ENCODE data around the gene LAIR2.

Gene LAIR2

DNA sequence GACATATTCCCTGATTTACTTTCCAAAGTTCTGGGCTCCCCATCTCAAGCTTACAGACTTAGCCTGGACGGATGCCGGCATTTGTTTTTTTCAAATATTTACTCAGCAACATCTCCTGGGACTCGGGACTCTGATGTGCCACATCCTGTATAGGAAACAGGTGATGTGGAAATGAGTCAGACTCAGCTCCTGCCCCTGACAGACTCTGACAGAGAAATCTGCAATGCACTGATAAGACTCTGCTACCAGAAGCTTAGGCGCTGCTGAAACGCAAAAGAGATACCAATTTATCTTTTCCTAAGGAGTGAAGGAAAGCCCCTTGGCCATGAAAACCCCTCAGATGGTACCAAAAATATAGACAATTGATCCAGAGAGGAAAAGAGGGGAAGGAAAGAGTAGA is 16.2 kb downstream of the LAIR2 start:
- no peaks in the 10 kb centered on the region for H3K27me3 ChIP-seq (ENCODE audit: low read depth)
- H3K4me1 ChIP-seq = no peaks in the 10 kb centered on the region
- DNase-seq (ENCODE audit: low spot score in 2 of 2) = no peak
- H3K4me3 ChIP-seq = no peak overlapping the region
- H3K36me3 ChIP-seq (replicated peaks) = no peaks in the 10 kb centered on the region
- H3K9me3 ChIP-seq = no peaks in the 10 kb centered on the region
- in situ Hi-C loops (cut with MboI; ENCODE audit: low sequenced_read_pairs) = no loop called here

DNA sequence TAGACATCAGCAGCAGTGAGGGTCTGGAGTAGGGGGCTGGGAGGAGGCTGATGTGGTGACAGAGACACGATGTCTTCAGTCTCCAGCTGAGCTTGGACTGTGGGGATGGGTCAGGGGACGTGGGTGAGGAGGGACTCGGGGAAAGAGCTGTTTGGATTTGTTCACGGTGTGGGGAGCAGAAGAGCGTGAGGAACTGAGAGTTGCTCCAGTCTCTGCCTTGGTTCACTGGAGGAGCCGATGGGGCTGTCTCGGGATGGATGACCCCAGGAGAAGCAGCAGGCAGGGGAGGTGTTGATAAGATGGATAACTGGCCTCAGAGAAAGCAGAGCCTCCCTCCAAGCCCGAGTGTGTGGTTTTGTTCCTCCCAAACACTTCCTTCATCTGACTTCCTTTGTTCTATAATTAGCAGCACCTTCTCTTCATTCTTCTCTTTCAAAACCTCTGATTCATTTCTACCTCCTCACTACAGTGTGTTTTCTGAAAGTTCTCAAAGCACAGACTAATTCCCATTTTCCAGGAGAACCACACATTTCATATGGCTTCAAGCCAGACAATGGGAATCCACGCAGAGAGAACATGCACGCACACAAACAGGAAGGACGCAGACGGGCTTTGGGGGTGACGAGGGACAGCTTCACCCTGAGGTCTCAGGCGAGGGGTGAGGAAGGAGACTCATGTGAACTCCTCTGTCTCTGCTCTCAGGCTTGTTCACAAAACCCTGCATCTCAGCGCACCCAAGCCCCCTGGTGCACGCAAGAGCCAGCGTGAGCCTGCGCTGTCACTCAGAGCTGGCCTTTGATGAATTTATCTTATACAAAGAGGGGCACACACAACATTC is 18.6 kb downstream of the LAIR2 start:
- Histone ChIP-seq H3K4me1 (no peaks in the 10 kb centered on the region), H3K9me3 (no peaks in the 10 kb centered on the region), H3K27me3 (ENCODE audit: low read depth) (no peaks in the 10 kb centered on the region), H3K4me3 (no peak overlapping the region), H3K36me3 (replicated peaks) (no peaks in the 10 kb centered on the region)
- no peak for DNase-seq (ENCODE audit: low spot score in 2 of 2)
- in situ Hi-C loops (cut with MboI; ENCODE audit: low sequenced_read_pairs) = no loop called here

DNA sequence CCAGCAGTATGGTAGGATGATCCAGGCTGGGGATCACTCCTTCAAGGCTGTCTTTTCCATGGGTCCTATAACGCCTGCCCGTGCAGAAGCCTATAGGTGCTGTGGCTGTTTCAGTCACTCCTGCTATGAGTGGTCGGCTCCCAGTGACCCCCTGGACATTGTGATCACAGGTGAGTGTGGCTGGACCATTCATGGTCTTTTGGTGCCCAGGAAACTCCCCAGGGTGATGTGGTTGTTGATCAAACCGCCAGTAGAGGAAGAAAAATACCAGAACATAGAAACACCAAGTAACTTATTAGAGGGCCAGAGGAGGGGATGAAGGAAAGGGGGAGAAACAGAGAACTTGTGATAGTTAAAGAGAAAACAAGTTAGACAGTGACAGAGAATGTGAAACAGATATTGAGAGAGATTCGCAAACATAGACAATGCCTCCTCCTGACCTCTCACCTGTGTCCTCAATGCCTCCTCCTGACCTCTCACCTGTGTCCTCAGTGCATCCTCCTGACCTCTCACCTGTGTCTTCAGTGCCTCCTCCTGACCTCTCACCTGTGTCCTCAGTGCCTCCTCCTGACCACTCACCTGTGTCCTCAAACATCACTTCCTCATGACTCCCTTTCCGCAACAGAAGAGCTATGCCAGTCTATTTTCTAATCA is 19.4 kb downstream of the LAIR2 start:
- no peaks in the 10 kb centered on the region for H3K36me3 ChIP-seq (replicated peaks)
- H3K4me3 ChIP-seq = no peak overlapping the region
- DNase-seq (ENCODE audit: low spot score in 2 of 2) = no peak
- in situ Hi-C loops (cut with MboI; ENCODE audit: low sequenced_read_pairs) = no loop called here
- no peaks in the 10 kb centered on the region for H3K4me1 ChIP-seq
- H3K27me3 ChIP-seq (ENCODE audit: low read depth) = no peaks in the 10 kb centered on the region
- H3K9me3 ChIP-seq = no peaks in the 10 kb centered on the region

DNA sequence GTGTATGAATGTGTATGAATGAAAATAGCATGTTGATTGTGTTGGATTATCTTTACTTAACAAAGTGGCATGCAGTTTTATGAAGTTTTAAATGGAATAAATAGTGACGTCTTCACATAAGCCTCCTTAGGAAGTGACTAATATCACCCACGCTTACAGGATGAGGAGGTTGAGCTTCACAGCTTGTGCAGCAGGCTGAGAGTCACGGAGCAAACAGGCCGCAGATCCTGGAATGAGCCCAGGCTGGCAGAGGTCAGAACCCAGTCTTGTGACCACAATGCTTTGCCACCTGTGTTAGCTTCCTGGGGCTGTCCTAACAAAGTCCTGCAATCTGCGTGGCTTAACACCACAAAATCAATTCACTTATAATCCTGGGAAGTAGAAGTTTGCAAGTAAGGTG is 20.8 kb downstream of the LAIR2 start:
- Histone ChIP-seq H3K27me3 (ENCODE audit: low read depth) (no peaks in the 10 kb centered on the region), H3K4me3 (no peak overlapping the region), H3K36me3 (replicated peaks) (no peaks in the 10 kb centered on the region), H3K4me1 (no peaks in the 10 kb centered on the region), H3K9me3 (no peaks in the 10 kb centered on the region)
- in situ Hi-C loops (cut with MboI; ENCODE audit: low sequenced_read_pairs) = no loop called here
- DNase-seq (ENCODE audit: low spot score in 2 of 2) = no peak

DNA sequence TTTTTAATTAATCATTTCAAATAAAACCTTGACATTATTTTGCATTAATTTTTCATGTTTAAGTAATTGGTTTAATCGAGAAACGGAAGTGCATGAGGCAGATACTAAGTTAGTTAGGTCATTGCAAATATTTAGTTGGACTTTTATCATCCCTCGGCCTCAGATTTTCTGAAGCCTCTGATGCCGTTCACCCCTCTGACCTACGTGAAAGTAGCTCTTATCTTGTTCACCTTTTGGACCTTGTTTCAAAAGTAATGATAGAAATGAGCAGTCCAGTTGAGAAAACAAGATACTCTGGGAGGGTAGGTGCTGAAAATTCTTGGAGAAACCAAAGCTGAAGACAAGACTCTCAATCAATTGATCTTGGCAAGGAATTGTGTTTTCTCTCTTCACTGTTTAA is 23.0 kb downstream of the LAIR2 start:
- no peaks in the 10 kb centered on the region for H3K4me1 ChIP-seq
- H3K36me3 ChIP-seq (replicated peaks) = no peaks in the 10 kb centered on the region
- DNase-seq (ENCODE audit: low spot score in 2 of 2) = no peak
- in situ Hi-C loops (cut with MboI; ENCODE audit: low sequenced_read_pairs) = no loop called here
- no peaks in the 10 kb centered on the region for H3K9me3 ChIP-seq
- H3K27me3 ChIP-seq (ENCODE audit: low read depth) = no peaks in the 10 kb centered on the region
- no peak overlapping the region for H3K4me3 ChIP-seq

DNA sequence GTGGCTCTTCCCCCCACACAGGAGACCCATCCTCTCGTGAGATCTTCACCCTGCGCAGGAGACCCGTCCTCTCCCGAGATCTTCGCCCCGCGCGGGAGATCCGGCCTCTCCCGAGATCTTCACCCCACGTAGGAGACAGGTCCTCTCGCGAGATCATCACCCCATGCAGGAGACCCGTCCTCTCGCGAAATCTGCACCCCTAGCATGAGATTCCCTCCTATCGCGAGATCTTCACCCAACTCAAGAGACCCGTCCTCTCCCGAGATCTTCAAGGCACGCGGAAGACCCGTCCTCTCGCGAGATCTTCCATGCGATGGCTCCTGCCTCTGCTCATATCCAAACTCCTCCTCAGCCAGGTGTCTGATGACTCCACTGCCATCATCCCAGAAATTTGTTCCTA is 24.3 kb downstream of the LAIR2 start:
- H3K36me3 ChIP-seq (replicated peaks) = no peaks in the 10 kb centered on the region
- H3K4me3 ChIP-seq = no peak overlapping the region
- in situ Hi-C loops (cut with MboI; ENCODE audit: low sequenced_read_pairs) = no loop called here
- no peaks in the 10 kb centered on the region for H3K9me3 ChIP-seq
- H3K4me1 ChIP-seq = no peaks in the 10 kb centered on the region
- no peak for DNase-seq (ENCODE audit: low spot score in 2 of 2)
- no peaks in the 10 kb centered on the region for H3K27me3 ChIP-seq (ENCODE audit: low read depth)

DNA sequence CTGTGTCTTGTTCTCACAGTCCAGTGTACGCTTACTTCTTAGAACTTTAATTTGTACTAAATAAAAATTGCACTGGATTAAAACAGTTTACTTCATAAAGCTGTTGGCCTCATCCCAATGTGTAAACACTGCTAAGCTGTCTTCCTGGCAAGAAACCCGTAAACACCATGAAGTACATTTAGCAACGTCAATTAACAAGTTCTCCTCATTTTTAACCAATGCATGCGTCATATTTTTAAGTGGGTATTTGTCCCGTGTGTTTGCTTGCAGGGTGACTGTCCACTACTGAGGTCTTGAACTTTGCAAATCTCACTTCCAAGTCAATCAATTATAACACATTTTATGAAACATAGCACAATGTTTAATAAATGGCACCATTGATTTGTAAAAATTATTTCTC is 28.2 kb downstream of the LAIR2 start:
- H3K9me3 ChIP-seq = no peaks in the 10 kb centered on the region
- no peaks in the 10 kb centered on the region for H3K36me3 ChIP-seq (replicated peaks)
- in situ Hi-C loops (cut with MboI; ENCODE audit: low sequenced_read_pairs) = no loop called here
- no peak for DNase-seq (ENCODE audit: low spot score in 2 of 2)
- H3K27me3 ChIP-seq (ENCODE audit: low read depth) = no peaks in the 10 kb centered on the region
- H3K4me3 ChIP-seq = no peak overlapping the region
- H3K4me1 ChIP-seq = no peaks in the 10 kb centered on the region

DNA sequence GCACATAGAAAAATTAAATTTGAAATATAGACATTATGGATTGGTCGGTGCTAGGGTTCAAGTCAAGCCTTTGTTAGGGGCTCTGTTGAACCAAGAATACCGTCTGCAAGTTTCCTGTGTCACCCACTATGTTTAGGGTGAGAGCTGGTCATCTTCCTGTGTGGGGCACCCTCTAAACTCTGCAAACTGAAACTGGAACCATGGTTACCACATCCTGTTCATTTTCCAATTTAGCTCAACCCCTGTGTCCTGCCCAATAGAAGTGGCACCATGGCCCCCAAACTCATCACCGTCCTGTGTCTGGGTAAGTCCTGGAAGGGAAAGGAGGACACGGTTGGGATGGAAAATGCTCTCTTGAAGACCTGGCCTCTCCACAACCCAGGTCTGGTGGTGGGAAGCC is 29.9 kb downstream of the LAIR2 start:
- Histone ChIP-seq H3K27me3 (ENCODE audit: low read depth) (no peaks in the 10 kb centered on the region), H3K36me3 (replicated peaks) (no peaks in the 10 kb centered on the region), H3K4me1 (no peaks in the 10 kb centered on the region), H3K4me3 (no peak overlapping the region), H3K9me3 (no peaks in the 10 kb centered on the region)
- no peak for DNase-seq (ENCODE audit: low spot score in 2 of 2)
- in situ Hi-C loops (cut with MboI; ENCODE audit: low sequenced_read_pairs) = no loop called here

DNA sequence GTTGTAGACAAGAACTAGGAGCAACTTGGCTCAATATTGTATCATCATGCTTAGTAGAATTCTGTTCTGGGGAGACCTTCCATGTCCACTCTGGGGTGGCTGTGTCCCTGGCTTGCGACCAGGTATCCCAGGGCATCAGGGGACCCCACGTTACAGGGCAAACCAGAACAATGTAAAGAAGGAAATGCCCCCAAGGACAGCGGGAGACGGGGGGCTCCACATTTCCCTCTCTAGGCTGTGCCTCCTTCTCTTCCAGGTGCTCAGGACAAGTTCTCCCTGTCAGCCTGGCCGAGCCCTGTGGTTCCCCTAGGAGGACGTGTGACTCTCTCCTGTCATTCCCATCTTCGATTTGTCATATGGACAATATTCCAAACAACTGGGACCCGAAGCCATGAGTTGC is 30.8 kb downstream of the LAIR2 start:
- in situ Hi-C loops (cut with MboI; ENCODE audit: low sequenced_read_pairs) = no loop called here
- DNase-seq (ENCODE audit: low spot score in 2 of 2) = no peak
- Histone ChIP-seq H3K36me3 (replicated peaks) (no peaks in the 10 kb centered on the region), H3K27me3 (ENCODE audit: low read depth) (no peaks in the 10 kb centered on the region), H3K4me1 (no peaks in the 10 kb centered on the region), H3K9me3 (no peaks in the 10 kb centered on the region), H3K4me3 (no peak overlapping the region)

DNA sequence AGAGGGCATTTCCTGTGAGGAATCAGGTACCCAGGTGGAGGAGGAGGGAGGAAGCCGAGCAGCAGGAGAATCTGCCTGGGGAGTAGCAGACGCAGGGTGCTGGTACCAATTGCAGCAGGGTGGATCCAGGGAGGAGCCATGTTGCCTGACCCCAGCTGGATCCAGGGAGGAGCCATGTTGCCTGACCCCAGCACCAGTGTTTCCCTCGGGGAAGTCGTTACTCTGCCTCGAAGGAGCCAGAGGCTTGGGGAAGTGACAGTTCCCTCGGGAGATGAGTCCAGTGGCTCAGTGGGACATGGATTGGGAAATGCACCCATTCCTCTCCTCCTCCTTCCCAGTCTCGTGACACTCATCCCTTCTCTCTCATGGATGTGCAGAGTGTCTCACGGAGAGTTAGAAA is 31.5 kb downstream of the LAIR2 start:
- no peak overlapping the region for H3K4me3 ChIP-seq
- no peak for DNase-seq (ENCODE audit: low spot score in 2 of 2)
- no peaks in the 10 kb centered on the region for H3K27me3 ChIP-seq (ENCODE audit: low read depth)
- in situ Hi-C loops (cut with MboI; ENCODE audit: low sequenced_read_pairs) = no loop called here
- no peaks in the 10 kb centered on the region for H3K9me3 ChIP-seq
- H3K36me3 ChIP-seq (replicated peaks) = no peaks in the 10 kb centered on the region
- no peaks in the 10 kb centered on the region for H3K4me1 ChIP-seq

DNA sequence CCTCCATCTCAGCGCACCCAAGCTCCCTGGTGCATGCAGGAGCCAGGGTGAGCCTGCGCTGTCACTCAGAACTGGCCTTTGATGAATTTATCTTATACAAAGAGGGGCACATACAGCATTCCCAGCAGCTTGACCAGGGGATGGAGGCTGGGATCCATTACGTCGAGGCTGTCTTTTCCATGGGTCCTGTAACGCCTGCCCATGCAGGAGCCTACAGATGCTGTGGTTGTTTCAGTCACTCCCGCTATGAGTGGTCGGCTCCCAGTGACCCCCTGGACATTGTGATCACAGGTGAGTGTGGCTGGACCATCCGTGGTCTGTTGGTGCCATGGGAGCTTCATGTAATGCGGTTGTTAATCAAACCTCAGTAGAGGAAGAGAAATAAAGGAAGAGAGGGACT is 33.0 kb downstream of the LAIR2 start:
- in situ Hi-C loops (cut with MboI; ENCODE audit: low sequenced_read_pairs) = no loop called here
- DNase-seq (ENCODE audit: low spot score in 2 of 2) = no peak
- H3K27me3 ChIP-seq (ENCODE audit: low read depth) = no peaks in the 10 kb centered on the region

DNA sequence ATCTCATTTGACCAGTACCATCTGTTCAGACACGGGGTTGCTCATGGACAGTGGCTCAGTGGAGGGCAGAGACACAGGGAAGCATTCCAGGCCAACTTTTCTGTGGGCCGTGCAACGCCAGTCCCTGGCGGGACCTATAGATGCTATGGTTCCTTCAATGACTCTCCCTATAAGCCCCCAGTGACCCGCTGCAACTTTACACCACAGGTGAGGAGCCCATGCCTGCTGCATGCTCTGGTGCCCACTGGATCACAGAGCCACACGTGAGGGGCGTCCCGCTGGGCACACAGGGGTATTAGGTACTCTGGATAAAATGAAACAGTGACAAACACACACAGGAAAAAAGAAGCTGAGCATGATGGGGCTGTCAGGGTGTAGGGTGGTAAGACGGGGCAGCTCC is 34.3 kb downstream of the LAIR2 start:
- Histone ChIP-seq H3K27me3 (ENCODE audit: low read depth) (no peaks in the 10 kb centered on the region), H3K9me3 (no peaks in the 10 kb centered on the region)

More for the DNA sequence above, 33.0 kb downstream of the LAIR2 start:
- Histone ChIP-seq H3K36me3 (replicated peaks) (no peaks in the 10 kb centered on the region), H3K4me3 (no peak overlapping the region), H3K4me1 (no peaks in the 10 kb centered on the region), H3K9me3 (no peaks in the 10 kb centered on the region)

DNA sequence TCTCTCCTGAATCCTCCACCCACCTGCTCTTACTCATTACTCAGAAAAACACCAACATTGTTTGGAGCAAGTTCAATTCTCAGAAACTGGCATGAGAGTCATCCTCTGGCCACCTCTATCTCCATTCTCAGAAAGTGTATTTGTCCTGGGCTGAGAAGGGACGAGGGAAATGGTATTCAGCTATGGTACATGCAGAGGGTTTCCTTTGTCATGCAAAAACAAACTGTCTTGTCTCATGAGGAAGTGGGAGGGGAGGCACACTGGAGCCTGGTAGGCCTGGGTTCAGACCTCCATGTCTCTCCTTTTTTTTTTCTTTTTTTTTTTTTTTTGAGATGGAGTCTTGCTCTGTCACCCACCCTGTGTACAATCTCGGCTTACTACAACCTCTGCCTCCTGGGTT is 39.1 kb downstream of the LAIR2 start:
- in situ Hi-C loops (cut with MboI; ENCODE audit: low sequenced_read_pairs) = no loop called here

More for the DNA sequence above, 34.3 kb downstream of the LAIR2 start:
- no peaks in the 10 kb centered on the region for H3K36me3 ChIP-seq (replicated peaks)
- H3K4me1 ChIP-seq = no peaks in the 10 kb centered on the region
- no peak overlapping the region for H3K4me3 ChIP-seq
- no peak for DNase-seq (ENCODE audit: low spot score in 2 of 2)
- in situ Hi-C loops (cut with MboI; ENCODE audit: low sequenced_read_pairs) = no loop called here

DNA sequence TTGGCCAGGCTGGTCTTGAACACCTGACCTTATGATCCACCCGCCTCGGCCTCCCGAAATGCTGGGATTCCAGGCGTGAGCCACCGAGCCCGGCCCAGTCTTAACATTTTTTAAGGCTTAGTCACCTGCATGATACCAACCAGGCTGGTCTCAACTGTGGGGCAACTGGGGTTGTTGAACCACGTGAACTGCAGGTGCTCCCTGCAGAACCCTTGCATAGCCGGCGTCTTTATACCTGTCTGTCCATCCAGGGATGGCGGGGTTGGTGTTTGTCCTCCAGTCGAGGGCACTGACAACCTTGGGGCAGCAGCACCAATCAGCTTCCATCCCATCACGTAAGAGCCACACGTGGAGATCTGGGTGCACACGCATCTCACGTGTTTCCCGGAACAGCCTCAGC is 46.2 kb downstream of the LAIR2 start:
- Histone ChIP-seq H3K9me3 (no peaks in the 10 kb centered on the region; the same call in 1 of the 2 replicates), H3K36me3 (replicated peaks) (no peaks in the 10 kb centered on the region), H3K4me1 (no peaks in the 10 kb centered on the region), H3K27me3 (ENCODE audit: low read depth) (no peaks in the 10 kb centered on the region), H3K4me3 (no peak overlapping the region)
- in situ Hi-C loops (cut with MboI; ENCODE audit: low sequenced_read_pairs) = no loop called here
- no peak for DNase-seq (ENCODE audit: low spot score in 2 of 2)

More for the DNA sequence above, 39.1 kb downstream of the LAIR2 start:
- Histone ChIP-seq H3K36me3 (replicated peaks) (no peaks in the 10 kb centered on the region), H3K9me3 (no peaks in the 10 kb centered on the region), H3K4me3 (no peak overlapping the region), H3K4me1 (no peaks in the 10 kb centered on the region), H3K27me3 (ENCODE audit: low read depth) (no peaks in the 10 kb centered on the region)
- no peak for DNase-seq (ENCODE audit: low spot score in 2 of 2)
